ENCODE measurements around the gene SIX5. TPM values are rescaled to one million over a fixed set of nuclear protein-coding genes. Genes with fewer than 3 reads are reported as not detected.
"Not testable (repeated sequence)": the region's sequence is repeated elsewhere in the genome, so short reads cannot be mapped to it uniquely, and the experiment has no call there.

The SIX5 gene
- total and polyA plus RNA-seq, 12 donors, result 15.5 to 29.3 (median 21.3) TPM

- H3K4me3 ChIP-seq, result no peak overlapping the region
- intact Hi-C loops (cut with DNase I), result no loop called here
- no peak overlapping the region for H3K27ac ChIP-seq
- peaks cover 0 to 5% (median 0%) of the 10 kb centered on the region in 9 donors for H3K4me1 ChIP-seq
- H3K27me3 ChIP-seq, result peaks cover 0 to 60% (median 0%) of the 10 kb centered on the region in 7 donors
- 89 to 90% methylated on average over 8 of the region's 8 CpGs for WGBS, 2 donors
- DNase-seq, result no peak
- no peak for ATAC-seq
- H3K36me3 ChIP-seq, result no peaks in the 10 kb centered on the region
- peaks cover 0 to 3% (median 0%) of the 10 kb centered on the region in 11 donors for H3K9me3 ChIP-seq
- TF ChIP-seq, protein P1, sequence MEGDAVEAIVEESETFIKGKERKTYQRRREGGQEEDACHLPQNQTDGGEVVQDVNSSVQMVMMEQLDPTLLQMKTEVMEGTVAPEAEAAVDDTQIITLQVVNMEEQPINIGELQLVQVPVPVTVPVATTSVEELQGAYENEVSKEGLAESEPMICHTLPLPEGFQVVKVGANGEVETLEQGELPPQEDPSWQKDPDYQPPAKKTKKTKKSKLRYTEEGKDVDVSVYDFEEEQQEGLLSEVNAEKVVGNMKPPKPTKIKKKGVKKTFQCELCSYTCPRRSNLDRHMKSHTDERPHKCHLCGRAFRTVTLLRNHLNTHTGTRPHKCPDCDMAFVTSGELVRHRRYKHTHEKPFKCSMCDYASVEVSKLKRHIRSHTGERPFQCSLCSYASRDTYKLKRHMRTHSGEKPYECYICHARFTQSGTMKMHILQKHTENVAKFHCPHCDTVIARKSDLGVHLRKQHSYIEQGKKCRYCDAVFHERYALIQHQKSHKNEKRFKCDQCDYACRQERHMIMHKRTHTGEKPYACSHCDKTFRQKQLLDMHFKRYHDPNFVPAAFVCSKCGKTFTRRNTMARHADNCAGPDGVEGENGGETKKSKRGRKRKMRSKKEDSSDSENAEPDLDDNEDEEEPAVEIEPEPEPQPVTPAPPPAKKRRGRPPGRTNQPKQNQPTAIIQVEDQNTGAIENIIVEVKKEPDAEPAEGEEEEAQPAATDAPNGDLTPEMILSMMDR (IDR thresholded peaks at IDR 0.05), result no peak
Observed at GRCh38 chr19:45804959-45805230, 35.8 kb upstream of the SIX5 start.

- intact Hi-C loops (cut with DNase I), result no loop called here
- peaks cover 0 to 3% (median 0%) of the 10 kb centered on the region in 11 donors for H3K9me3 ChIP-seq
- 89% methylated on average over 54 to 57 of the region's 57 CpGs for WGBS, 2 donors
- no peak overlapping the region for H3K4me3 ChIP-seq
- TF ChIP-seq, protein P1 (IDR thresholded peaks at IDR 0.05), result no peak
- DNase-seq (no peak), ATAC-seq (no peak)
- H3K36me3 ChIP-seq, result no peaks in the 10 kb centered on the region
- H3K4me1 ChIP-seq, result peaks cover 0 to 2% (median under 1%) of the 10 kb centered on the region in 9 donors
- H3K27me3 ChIP-seq, result peaks cover 0 to 66% (median 0%) of the 10 kb centered on the region in 7 donors
- H3K27ac ChIP-seq, result no peak overlapping the region
Observed at GRCh38 chr19:45804140-45804958, 35.3 kb upstream of the SIX5 start.

- Histone ChIP-seq H3K27ac (no peak overlapping the region), H3K9me3 (peaks cover 0 to 3% (median 0%) of the 10 kb centered on the region in 11 donors), H3K4me1 (peaks cover 0 to 10% (median 9%) of the 10 kb centered on the region in 9 donors), H3K4me3 (no peak overlapping the region), H3K27me3 (peaks cover 0 to 93% (median 0%) of the 10 kb centered on the region in 7 donors), H3K36me3 (no peaks in the 10 kb centered on the region)
- TF ChIP-seq, protein P1 (IDR thresholded peaks at IDR 0.05), result no peak
- no peak for ATAC-seq
- 85 to 87% methylated on average over 7 of the region's 7 CpGs for WGBS, 2 donors
- intact Hi-C loops (cut with DNase I), result no loop called here
- DNase-seq, result no peak
Observed at GRCh38 chr19:45801603-45802175, 32.6 kb upstream of the SIX5 start.

GRCh38 chr19:45800070-45800553, 31.1 kb upstream of the SIX5 start:
- H3K36me3 ChIP-seq, result no peaks in the 10 kb centered on the region
- no peak for DNase-seq
- H3K4me3 ChIP-seq, result no peak overlapping the region
- H3K9me3 ChIP-seq, result no peaks in the 10 kb centered on the region
- H3K27me3 ChIP-seq, result peaks cover 0 to 96% (median 0%) of the 10 kb centered on the region in 7 donors
- peak in 2 of 8 donors; percentile 4 to 23 for ATAC-seq
- intact Hi-C loops (cut with DNase I), result no loop called here
- no peak overlapping the region for H3K27ac ChIP-seq
- H3K4me1 ChIP-seq, result peaks cover 0 to 10% (median 9%) of the 10 kb centered on the region in 9 donors
- TF ChIP-seq, protein P1 (IDR thresholded peaks at IDR 0.05), result no peak
- WGBS, 2 donors, result 81 to 90% methylated on average over 8 of the region's 8 CpGs

- not testable (repeated sequence) for DNase-seq, H3K27ac ChIP-seq, H3K36me3 ChIP-seq, H3K9me3 ChIP-seq, H3K4me1 ChIP-seq
- peak overlapping the region in 1 of 10 donors; percentile 0 for H3K4me3 ChIP-seq
- 88 to 92% methylated on average over 5 of the region's 5 CpGs for WGBS, 2 donors
- intact Hi-C loops (cut with DNase I), result loop anchor here in 5 of 10 donors (1.0 to 2.0 kb wide), 2 partner anchors 29 kb away; no protein-coding TSS in a partner anchor
- peak in 1 of 8 donors; percentile 6 for ATAC-seq
- peaks cover 0 to 97% (median 0%) of the 10 kb centered on the region in 7 donors for H3K27me3 ChIP-seq
Observed at GRCh38 chr19:45799541-45799940, 30.5 kb upstream of the SIX5 start.

All from heart right ventricle (tissue), 16 donors.